Liver (tissue), 9 donors: ENCODE data around the gene OR10A4. TPM values are rescaled to one million over a fixed set of nuclear protein-coding genes. Genes with fewer than 3 reads are reported as not detected.

Experiments
- DNase-seq: peaks from one replicate; pipeline ENCODE4 v3.0.0-alpha.2; 2017; ENCODE audit warnings: low spot score
- H3K27ac ChIP-seq, 2 donors: one replicate each; pipeline ENCODE4 v1.7.0; 2013; ENCODE audit warnings: inconsistent platforms in 2 of 2, low read length in 2 of 2, control low read depth in 1 of 2, low read depth in 1 of 2, mild to moderate bottlenecking in 1 of 2
- H3K27me3 ChIP-seq, 4 donors: one replicate each; pipeline versions ENCODE4 v1.6.1 to v1.7.0; 2013; ENCODE audit warnings: low read length in 3 of 4, inconsistent platforms in 1 of 4, mild to moderate bottlenecking in 1 of 4, moderate library complexity in 1 of 4; ENCODE audit not compliant: control insufficient read depth in 4 of 4, insufficient read depth in 4 of 4
- H3K36me3 ChIP-seq, 4 donors: one replicate each; pipeline versions ENCODE4 v1.6.1 to v1.7.0; 2013; ENCODE audit warnings: low read length in 3 of 4, mild to moderate bottlenecking in 3 of 4, low read depth in 1 of 4, moderate library complexity in 1 of 4; ENCODE audit not compliant: control insufficient read depth in 4 of 4, insufficient read depth in 3 of 4
- H3K4me1 ChIP-seq, 4 donors: one replicate each; pipeline versions ENCODE4 v1.6.1 to v1.7.0; 2013; ENCODE audit warnings: low read length in 3 of 4, mild to moderate bottlenecking in 3 of 4, moderate library complexity in 1 of 4; ENCODE audit not compliant: control insufficient read depth in 4 of 4, insufficient read depth in 4 of 4
- H3K4me3 ChIP-seq, 3 donors: one replicate each; pipeline versions ENCODE4 v1.6.1 to v1.7.0; 2013; ENCODE audit warnings: low read length in 3 of 3, control low read depth in 1 of 3, low read depth in 1 of 3, mild to moderate bottlenecking in 1 of 3
- H3K9ac ChIP-seq, 2 donors: one replicate each; pipeline ENCODE4 v1.7.0; 2013; ENCODE audit warnings: low read length in 2 of 2, mild to moderate bottlenecking in 2 of 2, moderate library complexity in 2 of 2, control low read depth in 1 of 2, low read depth in 1 of 2
- H3K9me3 ChIP-seq, 4 donors: one replicate each; pipeline versions ENCODE4 v1.6.1 to v1.7.0; 2013; ENCODE audit warnings: low read length in 3 of 4; ENCODE audit not compliant: control insufficient read depth in 4 of 4
- CTCF ChIP-seq: fragments of 150-350 bp; IDR thresholded peaks from 2 replicates; pipeline ENCODE4 v1.5.1; 2017; ENCODE audit warnings: improper control_type of control experiment, low read depth, low read length; ENCODE audit not compliant: missing input control
- EGR1 ChIP-seq, 2 donors: IDR thresholded peaks; 2 replicates each; pipeline ENCODE4 v1.6.1; 2016 to 2018; ENCODE audit warnings: antibody characterized with exemption in 2 of 2, low read depth in 2 of 2
- FOXA1 ChIP-seq: IDR thresholded peaks from 2 replicates; pipeline ENCODE4 v1.6.1; 2016; ENCODE audit warnings: antibody characterized with exemption
- FOXA2 ChIP-seq: IDR thresholded peaks from 2 replicates; pipeline ENCODE4 v1.6.1; 2016; ENCODE audit warnings: antibody characterized with exemption
- GABPA ChIP-seq, 2 donors: IDR thresholded peaks in 1 of 2; conservative IDR thresholded peaks in 1 of 2; 2 replicates each; pipeline ENCODE4 v1.6.1; 2016; ENCODE audit warnings: antibody characterized with exemption in 2 of 2, mild to moderate bottlenecking in 1 of 2, moderate library complexity in 1 of 2
- HNF4A ChIP-seq, 2 donors: conservative IDR thresholded peaks; 2 replicates each; pipeline ENCODE4 v1.6.1; 2016; ENCODE audit warnings: antibody characterized with exemption in 2 of 2, mild to moderate bottlenecking in 2 of 2
- HNF4G ChIP-seq: IDR thresholded peaks from 2 replicates; pipeline ENCODE4 v1.6.1; 2016; ENCODE audit warnings: antibody characterized with exemption
- JUND ChIP-seq, 2 donors: IDR thresholded peaks; 2 replicates each; pipeline ENCODE4 v1.6.1; 2016; ENCODE audit warnings: antibody characterized with exemption in 2 of 2
- NR2F2 ChIP-seq: IDR thresholded peaks from 2 replicates; pipeline ENCODE4 v1.6.1; 2016; ENCODE audit warnings: antibody characterized with exemption
- RAD21 ChIP-seq, 2 donors: IDR thresholded peaks; 2 replicates each; pipeline ENCODE4 v1.6.1; 2016; ENCODE audit warnings: antibody characterized with exemption in 2 of 2, mild to moderate bottlenecking in 2 of 2
- REST ChIP-seq: IDR thresholded peaks from 2 replicates; pipeline ENCODE4 v1.6.1; 2016; ENCODE audit warnings: antibody characterized with exemption, mild to moderate bottlenecking
- RXRA ChIP-seq, 2 donors: IDR thresholded peaks; 2 replicates each; pipeline ENCODE4 v1.6.1; 2017 to 2018; ENCODE audit warnings: antibody characterized with exemption in 2 of 2, mild to moderate bottlenecking in 1 of 2
- SP1 ChIP-seq: IDR thresholded peaks from 2 replicates; pipeline ENCODE4 v1.6.1; 2018; ENCODE audit warnings: antibody characterized with exemption, mild to moderate bottlenecking
- TAF1 ChIP-seq: conservative IDR thresholded peaks from 2 replicates; pipeline ENCODE4 v1.6.1; 2016; ENCODE audit warnings: antibody characterized with exemption, mild to moderate bottlenecking
- YY1 ChIP-seq: IDR thresholded peaks from 2 replicates; pipeline ENCODE4 v1.6.1; 2016; ENCODE audit warnings: antibody characterized with exemption, mild to moderate bottlenecking
- polyA plus RNA-seq, 2 donors: library from polyadenylated mRNA; stranded (reverse) in 1 of 2; unstranded in 1 of 2; fragments of 200-250 nt in 1 of 2; fragments of >200 nt in 1 of 2; fragmentation: Nextera tagmentation in 1 of 2; extraction: Ambion mirVana in 1 of 2; gene quantifications; one replicate each; pipeline versions ENCODE4 v1.2.1 to v1.2.3, GENCODE V29; 2013 to 2015
- total RNA-seq, 2 donors: library from RNA; depleted of rRNA; stranded (reverse); fragments of >200 nt; gene quantifications; one replicate each; pipeline ENCODE4 v1.2.3, GENCODE V29; 2014
- TF ChIP-seq, protein P1 (sequence below): IDR thresholded peaks from 2 replicates; pipeline ENCODE4 v1.6.1; 2016; ENCODE audit warnings: antibody characterized with exemption
- TF ChIP-seq, protein P2 (sequence below): IDR thresholded peaks from 2 replicates; pipeline ENCODE4 v1.6.1; 2016; ENCODE audit warnings: antibody characterized with exemption
- TF ChIP-seq, protein P3 (sequence below): IDR thresholded peaks from 2 replicates; pipeline ENCODE4 v1.6.1; 2016; ENCODE audit warnings: antibody characterized with exemption
- donor health status: healthy.
- donor health status: healthy.
- donor health status: healthy.
- donor health status: healthy.
- donor health status: healthy.

The OR10A4 gene
- total and polyA plus RNA-seq, 4 donors, result not detected

DNA sequence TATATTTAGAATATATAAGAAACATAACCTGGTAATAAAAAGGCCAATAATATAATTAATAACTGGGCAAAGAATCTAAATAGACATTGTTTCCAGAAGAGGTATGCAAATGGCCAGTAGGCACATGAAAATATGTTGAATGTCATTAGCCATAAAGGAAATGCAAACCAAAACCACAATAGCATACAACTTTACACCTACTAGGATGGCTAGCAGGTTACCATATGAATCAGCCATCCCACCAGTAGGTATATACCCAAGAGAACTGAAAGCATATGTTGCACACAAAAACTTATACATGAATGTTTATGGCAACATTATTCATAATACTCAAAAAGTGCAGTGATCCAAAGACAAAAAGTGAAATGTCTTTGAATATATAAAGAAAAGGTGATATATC is 18.6 kb downstream of the OR10A4 start:
- Histone ChIP-seq H3K36me3 (no peaks in the 10 kb centered on the region), H3K27ac (no peak overlapping the region), H3K27me3 (peaks cover 0 to 2% (median 0%) of the 10 kb centered on the region in 4 donors), H3K4me3 (no peak overlapping the region), H3K9me3 (no peaks in the 10 kb centered on the region), H3K4me1 (no peaks in the 10 kb centered on the region), H3K9ac (no peak overlapping the region)
- no peak for DNase-seq
- TF ChIP-seq TAF1 (no peak), SP1 (no peak), FOXA2 (no peak), HNF4A (conservative IDR thresholded peaks at IDR 0.05) (no peak), JUND (IDR thresholded peaks at IDR 0.05) (no peak), YY1 (no peak), CTCF (no peak), FOXA1 (no peak), HNF4G (no peak), EGR1 (IDR thresholded peaks at IDR 0.05; ENCODE audit: low read depth in 2 of 2) (no peak), REST (no peak), RXRA (IDR thresholded peaks at IDR 0.05) (no peak), GABPA (IDR thresholded peaks at IDR 0.05 in 1 of 2, conservative IDR thresholded peaks at IDR 0.05 in 1 of 2) (no peak), NR2F2 (no peak), RAD21 (IDR thresholded peaks at IDR 0.05) (no peak)
- TF ChIP-seq, protein P1, sequence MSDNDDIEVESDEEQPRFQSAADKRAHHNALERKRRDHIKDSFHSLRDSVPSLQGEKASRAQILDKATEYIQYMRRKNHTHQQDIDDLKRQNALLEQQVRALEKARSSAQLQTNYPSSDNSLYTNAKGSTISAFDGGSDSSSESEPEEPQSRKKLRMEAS, result no peak
- TF ChIP-seq, protein P2, sequence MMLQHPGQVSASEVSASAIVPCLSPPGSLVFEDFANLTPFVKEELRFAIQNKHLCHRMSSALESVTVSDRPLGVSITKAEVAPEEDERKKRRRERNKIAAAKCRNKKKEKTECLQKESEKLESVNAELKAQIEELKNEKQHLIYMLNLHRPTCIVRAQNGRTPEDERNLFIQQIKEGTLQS, result no peak
- TF ChIP-seq, protein P3, sequence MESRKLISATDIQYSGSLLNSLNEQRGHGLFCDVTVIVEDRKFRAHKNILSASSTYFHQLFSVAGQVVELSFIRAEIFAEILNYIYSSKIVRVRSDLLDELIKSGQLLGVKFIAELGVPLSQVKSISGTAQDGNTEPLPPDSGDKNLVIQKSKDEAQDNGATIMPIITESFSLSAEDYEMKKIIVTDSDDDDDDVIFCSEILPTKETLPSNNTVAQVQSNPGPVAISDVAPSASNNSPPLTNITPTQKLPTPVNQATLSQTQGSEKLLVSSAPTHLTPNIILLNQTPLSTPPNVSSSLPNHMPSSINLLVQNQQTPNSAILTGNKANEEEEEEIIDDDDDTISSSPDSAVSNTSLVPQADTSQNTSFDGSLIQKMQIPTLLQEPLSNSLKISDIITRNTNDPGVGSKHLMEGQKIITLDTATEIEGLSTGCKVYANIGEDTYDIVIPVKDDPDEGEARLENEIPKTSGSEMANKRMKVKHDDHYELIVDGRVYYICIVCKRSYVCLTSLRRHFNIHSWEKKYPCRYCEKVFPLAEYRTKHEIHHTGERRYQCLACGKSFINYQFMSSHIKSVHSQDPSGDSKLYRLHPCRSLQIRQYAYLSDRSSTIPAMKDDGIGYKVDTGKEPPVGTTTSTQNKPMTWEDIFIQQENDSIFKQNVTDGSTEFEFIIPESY, result no peak
